NCI-H510A treated with DMSO at 0.1 percent for 48 hours (cell line): ENCODE data around the gene IL36G.

Experiments used
- DNase-seq: peaks from one replicate; lab custom pipeline; 2025; lab: John Stamatoyannopoulos, UW

Gene IL36G

GRCh38 chr2:113018509-113018908, 40.7 kb downstream of the IL36G start:
- DNase-seq, result no peak

- DNase-seq, result no peak
These were observed 43.5 kb downstream of the IL36G start for GRCh38 chr2:113021312-113021711.

- DNase-seq, result no peak
These were observed 47.0 kb downstream of the IL36G start for GRCh38 chr2:113024764-113025163.

GRCh38 chr2:113025737-113026136, 47.9 kb downstream of the IL36G start:
- no peak for DNase-seq

GRCh38 chr2:113027691-113028090, 49.9 kb downstream of the IL36G start:
- DNase-seq, result no peak

GRCh38 chr2:113028112-113028511, 50.3 kb downstream of the IL36G start:
- no peak for DNase-seq

GRCh38 chr2:113032737-113033136, 54.9 kb downstream of the IL36G start:
- DNase-seq, result no peak

GRCh38 chr2:113034016-113034415, 56.2 kb downstream of the IL36G start:
- no peak for DNase-seq
